HG03432 (cell line): ENCODE data around the gene PUDP.

Experiments
- ATAC-seq: cut with Tn5 transposase; IDR thresholded peaks from one replicate; pipeline ENCODE4 v1.9.1; 2021; ENCODE audit warnings: mild to moderate bottlenecking, moderate library complexity; ENCODE audit not compliant: unreplicated experiment

PUDP gene

DNA sequence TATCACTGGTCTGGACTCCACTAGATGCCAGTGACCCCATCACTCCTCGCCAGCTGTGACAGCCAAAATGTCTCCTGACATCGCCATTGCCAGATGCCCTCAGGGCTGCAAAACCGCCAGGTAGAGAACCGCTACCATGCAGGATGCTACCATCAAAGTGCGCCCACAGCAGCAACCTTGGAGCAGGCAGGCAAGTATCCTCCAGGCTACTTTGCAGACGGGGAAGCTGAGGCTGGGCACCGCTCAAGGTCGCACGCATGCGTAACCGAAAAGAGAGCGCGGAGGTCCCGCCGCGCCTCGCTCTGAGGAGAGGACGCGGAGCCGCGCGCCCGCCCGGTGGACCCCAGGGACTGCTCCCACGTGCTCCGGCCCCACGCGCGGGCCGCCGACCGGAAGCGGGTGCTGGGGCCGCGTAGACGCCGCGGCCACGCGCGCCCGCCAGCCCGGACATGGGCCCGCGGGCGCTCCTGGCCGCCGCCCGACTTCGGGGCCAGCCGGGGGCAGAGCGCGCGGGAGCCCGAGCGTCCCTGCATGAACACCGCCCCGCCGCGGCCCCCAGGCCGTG lies 458 bp downstream of the PUDP start, which contains the start of gene STS:
Gene STS, plus strand, starts transcription at position 300 of the 565 bp plus-strand sequence. CDS start 105,488 bp downstream, outside the sequence.
- peak; percentile 49 for ATAC-seq

GRCh38 chrX:7146703-7147412 lies 1.1 kb downstream of the PUDP start:
- peak; percentile 2 for ATAC-seq

GRCh38 chrX:7146020-7146702 lies 1.8 kb downstream of the PUDP start:
- no peak for ATAC-seq

DNA sequence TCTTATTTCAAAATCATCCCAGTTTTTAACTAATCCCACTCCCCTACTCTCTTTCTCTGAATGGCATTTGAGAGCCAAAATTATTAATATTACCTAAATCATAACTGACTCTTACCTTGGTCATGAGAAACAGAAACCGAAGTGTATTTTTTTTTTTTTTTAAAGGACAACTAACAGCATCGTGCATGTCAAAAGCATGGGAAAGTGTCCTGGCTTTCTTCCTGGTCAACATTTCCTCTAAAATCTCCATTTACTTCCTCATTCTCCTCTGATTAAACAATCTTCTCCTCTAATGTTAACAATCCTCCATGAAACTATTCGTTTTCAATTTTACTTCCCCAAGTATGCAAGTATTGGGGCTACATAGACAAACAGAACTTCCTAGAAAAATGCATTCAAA lies 2.5 kb downstream of the PUDP start:
- ATAC-seq = no peak

GRCh38 chrX:7143941-7144525 lies 3.9 kb downstream of the PUDP start:
- ATAC-seq = no peak

DNA sequence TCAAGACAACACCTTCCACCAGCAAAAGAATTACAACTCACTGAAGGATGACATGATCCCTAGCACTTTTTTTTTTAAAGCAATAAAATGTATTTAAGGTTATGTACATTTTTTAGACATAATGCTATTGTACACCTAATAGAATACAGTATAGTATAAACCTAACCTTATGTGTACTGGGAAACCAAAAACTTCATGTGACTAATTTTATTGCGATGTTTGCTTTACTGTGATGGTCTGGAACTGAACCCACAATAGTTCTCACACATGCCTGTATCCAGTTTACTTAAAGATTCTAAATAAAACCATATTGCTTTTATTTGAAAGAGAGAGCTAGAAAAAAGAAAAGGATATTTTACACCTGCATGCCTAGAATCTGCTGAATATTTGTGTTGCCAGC lies 4.9 kb downstream of the PUDP start:
- no peak for ATAC-seq

DNA sequence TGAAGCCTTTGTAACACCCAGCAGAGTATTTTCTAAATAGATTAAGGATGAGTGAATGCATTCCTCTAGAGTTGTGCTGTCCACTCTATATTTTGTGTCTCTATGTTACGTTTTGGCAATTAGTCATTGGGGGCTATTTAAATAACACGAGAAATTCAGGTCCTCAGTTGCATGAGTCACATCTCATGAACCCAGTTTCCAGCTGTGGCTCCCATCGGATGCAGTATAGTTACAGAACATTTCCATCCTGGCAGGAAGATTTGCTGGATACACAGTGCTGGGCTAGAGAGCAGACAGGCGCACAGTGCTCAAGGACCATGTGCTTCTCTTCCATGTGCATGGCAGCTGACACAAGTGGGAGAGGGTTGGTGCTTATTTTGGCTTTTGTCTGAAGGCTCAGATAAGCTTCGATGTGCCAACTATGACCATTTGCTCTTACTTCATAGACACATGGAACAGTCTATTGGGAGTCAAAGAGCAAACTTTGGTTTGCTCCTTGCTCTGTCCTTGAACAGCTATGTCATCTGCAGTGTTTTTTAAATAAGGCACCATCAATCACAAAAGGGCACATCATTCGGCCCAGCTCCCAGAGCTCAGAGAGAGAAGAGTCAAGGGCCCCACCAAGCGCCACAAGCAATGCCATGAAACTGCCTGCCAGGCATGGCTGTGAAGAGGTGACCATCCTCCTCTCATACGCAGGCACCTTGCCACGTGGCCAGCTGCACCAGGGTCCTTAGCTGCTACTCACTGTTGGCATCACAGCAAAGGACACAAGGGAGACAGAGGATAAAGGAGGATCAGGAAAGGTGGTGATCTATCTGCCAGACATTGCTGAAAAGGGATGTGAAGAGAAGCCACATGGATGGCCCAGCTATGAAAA lies 8.5 kb downstream of the PUDP start:
- no peak for ATAC-seq

DNA sequence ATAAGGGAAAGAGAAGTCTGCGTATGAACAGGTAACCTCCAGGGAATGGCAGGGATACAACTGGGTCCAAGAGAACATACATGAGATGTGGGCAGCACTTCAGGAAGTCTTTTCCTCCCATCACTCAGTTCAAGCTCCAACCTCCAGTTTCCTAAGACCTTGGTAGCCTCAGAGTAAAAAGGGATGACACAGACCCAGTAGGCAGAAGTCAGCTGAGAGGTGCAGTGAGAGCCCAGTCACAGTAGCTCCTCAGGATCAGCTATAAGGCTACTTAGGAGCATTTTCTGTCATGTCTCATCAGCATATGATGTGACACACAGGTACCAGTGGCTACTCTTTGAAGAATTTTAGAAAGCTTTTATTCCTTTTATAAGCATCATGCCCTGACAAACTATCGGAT lies 13.0 kb downstream of the PUDP start:
- ATAC-seq = no peak

DNA sequence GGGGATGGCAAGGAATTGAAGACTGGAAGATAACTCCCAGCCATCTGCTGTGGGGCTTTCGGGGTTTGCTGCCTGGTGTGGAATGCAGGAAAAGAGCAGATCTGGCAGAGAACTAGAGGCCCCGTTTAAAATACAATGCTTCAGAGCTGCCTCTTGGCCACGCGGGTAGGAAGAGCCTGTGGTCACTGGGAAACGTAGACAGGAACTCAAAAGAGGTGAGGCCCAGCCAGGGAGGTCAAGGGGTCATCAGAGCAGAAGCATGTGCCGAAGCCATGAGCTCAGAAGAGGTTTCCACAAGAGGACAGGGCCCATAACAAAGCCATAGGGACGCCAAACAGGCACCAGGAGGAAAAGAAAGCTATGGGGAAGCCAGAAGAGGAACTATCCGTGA lies 14.9 kb downstream of the PUDP start:
- peak; percentile 16 for ATAC-seq

- peak; percentile 69 for ATAC-seq
These were observed 15.5 kb downstream of the PUDP start for GRCh38 chrX:7132335-7133049.

- ATAC-seq = no peak
These were observed 16.3 kb downstream of the PUDP start for GRCh38 chrX:7131621-7132020.

GRCh38 chrX:7127056-7127455 lies 20.9 kb downstream of the PUDP start:
- ATAC-seq = no peak

DNA sequence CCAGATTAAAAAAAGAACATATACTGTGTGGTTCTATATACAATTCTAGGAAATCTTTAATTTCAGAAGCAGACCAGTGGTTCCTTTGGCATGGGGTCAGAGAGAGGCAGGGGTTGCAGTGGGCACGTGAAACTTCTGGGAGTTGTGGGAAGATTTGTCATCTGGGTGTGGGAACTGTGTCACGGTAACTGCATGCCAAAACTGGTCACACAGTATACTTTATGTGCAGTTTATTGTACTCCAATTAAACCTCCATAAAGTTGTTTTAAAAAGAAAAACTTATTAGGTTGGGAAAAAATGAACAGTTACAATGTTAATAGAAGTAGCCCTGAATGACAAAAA lies 27.1 kb downstream of the PUDP start:
- ATAC-seq = peak; percentile 18

DNA sequence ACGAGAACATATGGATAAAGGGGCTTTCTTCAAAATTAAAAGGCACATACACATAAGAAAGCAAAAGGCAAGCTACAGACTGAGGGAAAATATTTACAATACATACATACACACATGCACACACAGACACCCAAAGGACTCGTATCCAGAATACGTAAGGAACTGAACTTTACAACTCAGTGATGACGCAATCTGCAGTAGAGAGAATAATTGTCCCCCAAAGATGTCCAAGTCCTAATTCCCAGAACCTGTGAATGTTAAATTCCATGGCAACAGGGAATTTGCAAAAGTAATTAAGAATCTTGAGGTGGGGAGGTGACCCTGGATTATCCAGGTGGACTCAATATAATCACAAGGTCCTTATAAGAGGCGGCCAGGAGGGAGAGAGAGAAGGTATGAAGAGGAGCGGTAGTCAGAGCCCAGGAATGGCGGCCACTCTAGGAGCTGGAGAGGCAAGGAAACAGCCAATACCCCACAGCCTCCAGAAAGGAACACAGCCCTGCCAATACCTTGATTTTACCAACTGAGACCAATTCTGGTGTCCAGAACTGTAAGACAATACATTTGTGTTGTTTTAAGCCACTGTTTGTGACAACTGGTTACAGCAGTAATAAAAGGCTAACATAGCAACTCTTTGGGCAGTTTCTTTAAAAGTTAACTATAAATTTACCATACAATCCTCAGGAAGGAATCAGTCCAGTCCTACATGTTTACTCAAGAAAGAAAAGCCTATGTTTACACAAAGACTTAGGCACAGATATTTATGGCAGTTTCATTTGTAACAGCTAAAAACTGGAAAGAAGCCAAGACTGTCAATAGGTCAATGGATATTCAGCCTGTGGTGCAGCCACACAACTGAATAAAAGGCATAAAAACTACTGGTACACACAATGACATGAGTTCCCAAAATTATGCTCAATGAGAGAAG lies 27.7 kb downstream of the PUDP start:
- ATAC-seq = peak; percentile 27

GRCh38 chrX:7117587-7117986 lies 30.4 kb downstream of the PUDP start:
- peak; percentile 47 for ATAC-seq

DNA sequence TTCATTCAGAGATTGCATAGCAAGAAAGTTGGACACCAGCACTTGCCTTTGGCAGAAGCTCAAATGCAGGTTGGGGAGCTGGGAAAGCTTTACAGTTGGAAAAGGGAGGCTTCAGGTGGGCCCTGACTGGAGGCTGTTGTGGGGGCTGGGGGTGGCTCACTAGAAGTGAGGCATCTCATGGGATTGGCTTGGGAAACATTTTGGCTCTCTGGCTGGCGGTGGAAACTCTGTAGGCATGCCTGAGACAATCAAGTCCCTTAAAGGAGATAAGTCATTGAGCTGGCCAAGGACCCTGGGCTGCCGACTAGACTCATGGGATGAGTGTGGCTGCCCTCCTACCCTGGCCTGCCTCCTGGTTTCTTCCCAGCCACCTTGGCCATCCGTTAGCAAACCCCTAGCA lies 31.9 kb downstream of the PUDP start:
- no peak for ATAC-seq

DNA sequence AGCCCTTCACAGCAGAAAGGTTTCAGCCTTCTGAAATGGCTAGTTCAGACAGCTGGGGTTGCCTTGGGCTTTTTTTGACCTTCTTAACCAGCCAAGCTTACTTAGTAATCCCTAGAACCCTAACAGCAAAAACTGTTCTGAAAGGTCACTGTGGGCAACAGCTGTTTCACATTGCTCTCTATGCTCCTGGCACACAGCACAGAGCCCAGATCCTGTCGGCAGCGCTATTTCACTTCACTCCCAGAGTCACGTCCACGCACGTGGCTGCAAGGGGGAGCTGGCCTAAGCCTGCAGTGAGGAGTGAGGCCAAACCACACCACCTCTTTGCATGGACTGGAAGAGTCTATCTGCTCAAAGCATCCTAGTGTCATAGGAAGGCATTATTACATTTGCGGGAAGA lies 32.4 kb downstream of the PUDP start:
- ATAC-seq = peak; percentile 75

DNA sequence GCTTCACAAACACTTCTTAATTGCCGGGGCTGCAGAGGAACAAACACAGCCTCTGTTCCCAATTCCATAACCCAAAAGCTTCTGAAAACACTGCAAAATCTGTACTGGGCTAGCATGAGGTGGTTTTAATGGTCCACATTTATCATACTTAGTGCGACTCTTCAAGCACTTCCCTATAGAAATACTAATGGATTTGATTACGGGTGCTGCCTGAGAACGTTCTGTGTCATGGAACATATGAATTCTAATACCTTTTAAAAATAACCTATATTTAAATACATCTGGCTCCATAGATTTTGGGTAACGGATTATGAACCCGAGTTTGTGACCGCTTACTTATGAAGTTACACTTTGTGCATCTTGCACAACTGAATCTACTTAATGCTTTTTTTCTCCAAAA lies 35.9 kb downstream of the PUDP start:
- no peak for ATAC-seq

DNA sequence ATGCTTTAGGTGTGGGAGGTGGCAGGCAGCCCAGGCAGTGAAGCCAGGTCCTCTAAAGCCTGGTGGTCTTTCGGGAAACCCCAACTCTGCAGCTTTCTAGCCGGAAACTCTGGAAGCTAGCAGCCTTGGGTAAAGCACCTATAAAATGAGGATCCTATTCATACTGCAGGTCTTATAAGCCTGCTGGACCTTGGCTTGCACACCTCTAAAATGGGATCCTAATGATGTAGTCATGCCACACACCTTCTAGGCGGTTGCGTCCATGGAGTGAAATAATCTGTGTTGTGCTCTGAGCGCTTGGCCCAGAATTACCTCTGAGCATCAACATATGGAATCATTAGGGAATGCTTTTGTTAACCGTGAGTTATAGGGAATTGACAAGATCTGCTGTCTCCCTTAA lies 36.4 kb downstream of the PUDP start:
- no peak for ATAC-seq
